GM19452 (cell line): ENCODE results near the gene TMEM97.
A peak's percentile ranks its signal among the peaks of the same experiment; 100 is the strongest.

ENCODE experiments used
- ATAC-seq: cut with Tn5 transposase; IDR thresholded peaks from one replicate; pipeline ENCODE4 v1.9.1; 2021; ENCODE audit not compliant: unreplicated experiment

TMEM97 gene

DNA sequence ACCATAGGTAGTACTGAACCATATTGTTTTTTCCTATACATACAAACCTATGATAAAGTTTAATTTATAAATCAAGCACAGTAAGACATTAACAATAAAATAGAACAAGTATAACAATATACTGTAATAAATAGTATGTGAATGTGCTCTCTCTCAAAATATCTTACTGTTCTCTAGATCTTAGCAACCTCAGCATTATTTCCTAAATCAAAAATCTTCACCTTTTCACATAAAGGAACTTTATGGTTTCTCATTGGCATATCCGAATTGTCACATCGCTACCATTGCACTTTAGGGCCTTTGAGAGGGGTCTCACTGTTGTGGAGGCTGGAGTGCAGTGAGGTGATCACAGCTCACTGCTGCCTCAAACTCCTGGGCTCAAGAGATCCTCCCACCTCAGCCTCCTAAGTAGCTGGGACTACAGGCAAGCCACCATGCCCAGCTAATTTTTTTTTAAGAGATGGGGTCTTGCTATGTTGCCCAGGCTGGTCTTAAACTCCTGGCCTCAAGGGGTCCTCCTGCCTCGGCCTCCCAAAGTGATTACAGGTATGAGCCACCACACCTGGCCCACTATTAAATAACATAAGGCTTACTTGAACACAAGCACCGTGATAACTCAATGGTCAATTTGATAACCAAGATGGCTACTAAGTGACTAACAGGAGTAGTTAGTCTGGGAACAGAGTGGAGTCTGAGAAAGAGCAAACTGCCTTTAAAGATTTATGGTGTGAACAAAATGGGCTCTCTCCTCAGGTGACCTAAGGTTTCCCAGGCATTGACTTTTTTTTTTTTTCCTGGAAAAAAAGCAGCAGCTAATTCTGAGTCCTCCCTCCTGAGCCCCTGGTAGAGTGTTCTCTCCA lies 2.9 kb upstream of the TMEM97 start:
- no peak for ATAC-seq

DNA sequence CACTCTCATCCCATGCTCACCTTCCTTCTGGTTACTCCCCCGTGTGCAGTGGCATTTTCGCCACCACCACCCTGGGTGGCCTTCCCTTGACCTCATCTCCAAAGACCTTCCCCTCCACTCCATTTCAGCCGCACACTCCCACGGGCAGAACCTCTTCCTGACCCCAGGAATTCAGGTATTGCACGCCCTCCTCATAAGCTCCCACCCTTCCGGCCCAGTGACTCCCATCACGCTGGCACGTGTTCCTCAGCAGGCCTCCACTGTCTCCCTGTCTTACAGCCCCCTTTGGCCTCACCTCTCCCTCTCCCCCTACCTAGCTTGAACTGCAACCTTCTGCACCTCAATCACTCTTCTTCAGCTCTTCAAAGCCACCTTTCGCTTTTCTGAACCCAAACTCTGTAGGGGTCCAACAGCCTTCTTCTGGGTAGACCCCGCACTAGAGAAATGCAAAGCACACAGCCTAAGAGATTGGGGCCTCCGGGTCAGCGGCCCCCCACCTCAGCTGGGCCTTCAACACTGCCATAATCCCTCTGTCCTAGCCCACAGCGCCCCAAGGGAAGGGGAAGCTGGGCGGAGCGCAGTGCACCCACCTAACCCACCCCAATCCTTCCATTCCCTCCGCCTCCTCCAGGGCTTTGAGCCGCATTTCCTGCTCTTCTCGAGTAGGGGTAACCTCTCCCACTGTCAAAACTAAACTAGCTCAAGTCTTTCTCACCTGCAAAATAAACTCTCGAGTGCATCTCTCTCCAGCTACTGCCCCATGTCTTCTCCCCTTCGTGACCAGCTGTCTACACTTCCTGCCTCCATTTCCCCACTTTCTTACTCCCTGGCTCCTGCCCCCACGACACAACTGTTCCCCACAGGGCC lies 1.7 kb upstream of the TMEM97 start:
- ATAC-seq, result no peak

DNA sequence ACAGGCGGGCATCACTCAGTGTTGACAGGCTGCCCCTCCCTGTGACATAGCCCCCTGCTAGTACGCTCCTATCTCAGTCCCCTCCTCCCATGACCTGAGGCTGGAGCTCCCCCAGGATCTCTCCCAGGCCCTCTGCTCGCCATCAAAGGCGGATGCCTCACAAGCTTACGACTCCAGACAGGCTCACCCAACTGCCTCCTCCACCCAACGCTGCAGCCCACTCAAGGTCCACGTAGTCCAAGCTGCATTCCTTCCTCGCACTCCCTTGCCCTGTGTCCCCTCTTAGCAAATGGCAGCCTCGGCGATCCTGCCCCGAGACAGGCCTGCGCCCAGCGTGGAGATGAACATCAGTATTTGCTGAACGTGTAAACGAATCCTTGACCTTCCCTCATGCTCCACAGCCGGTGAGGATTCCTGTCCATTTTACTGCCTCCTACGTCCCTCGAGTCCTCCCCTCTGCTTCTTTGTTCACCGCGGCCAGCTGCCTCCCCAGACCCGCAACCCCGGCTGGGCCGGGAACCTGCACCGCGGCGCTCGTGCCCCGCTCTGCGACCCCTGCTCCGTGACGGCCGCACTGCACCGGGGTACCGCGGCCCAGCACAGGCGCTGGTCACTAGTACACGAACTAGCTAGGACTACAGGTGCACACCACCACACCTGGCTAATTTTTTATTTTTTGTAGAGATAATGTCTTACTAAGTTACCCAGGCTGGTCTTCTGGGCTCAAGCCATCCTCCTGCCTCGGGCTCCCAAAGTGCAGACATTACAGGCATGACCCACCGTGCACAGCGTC lies 838 bp upstream of the TMEM97 start:
- ATAC-seq, result peak; percentile 7

DNA sequence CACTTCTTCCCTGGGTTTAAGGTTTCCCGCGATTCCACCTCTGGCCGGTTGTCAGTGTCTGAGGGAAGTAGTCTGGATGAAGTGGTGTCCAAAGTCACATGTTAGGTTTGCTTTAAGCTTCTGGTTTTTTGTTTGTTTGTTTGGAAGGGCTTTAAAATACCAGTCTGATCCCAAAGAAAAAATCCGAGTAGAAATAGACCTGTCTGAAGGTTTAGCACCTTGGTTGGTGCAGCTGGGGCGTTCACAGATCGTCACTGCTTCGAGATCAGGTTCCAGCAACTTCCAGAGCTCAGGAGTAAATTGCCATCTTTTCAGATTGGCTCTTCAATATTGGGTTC lies 567 bp downstream of the TMEM97 start:
- ATAC-seq, result no peak

DNA sequence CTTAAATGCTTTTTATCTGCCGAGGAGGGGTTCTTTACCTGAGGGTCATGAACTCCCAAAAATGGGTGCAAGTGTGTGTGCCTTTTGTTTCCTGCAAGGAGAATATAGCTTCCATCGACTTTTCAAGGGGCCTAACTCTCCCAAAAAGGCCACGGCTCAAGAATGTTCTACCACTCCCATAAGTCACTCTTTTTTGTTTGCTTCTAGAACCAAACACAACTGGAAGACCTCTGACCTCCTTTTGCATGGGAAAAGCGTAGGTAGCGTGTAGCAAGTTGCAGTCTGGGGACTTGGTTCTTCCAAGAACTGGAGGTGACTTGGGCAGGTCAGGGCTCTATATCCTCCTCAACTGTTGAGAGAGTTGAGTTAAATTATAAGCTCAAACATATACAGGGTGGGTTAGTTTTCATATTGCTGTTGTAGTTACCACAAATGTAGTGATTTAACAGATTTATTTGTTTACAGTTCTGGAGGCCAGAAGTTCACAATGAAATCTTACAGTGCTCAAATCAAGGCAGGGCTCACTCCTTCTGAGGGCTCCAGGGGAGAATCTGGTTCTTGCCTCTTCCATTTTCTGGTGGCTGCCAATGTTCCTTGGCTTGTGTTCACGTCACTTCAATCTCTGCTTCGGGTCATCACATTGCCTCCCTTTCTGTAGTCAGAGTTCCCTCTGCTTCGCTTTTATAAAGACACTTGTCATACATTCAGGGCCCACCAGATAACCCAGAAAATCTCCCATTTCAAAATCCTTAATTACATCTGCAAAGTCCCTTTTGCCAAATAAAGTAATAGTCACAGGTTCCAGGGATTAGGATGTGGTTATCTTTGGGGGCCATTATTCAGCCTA lies 1.4 kb downstream of the TMEM97 start:
- no peak for ATAC-seq

DNA sequence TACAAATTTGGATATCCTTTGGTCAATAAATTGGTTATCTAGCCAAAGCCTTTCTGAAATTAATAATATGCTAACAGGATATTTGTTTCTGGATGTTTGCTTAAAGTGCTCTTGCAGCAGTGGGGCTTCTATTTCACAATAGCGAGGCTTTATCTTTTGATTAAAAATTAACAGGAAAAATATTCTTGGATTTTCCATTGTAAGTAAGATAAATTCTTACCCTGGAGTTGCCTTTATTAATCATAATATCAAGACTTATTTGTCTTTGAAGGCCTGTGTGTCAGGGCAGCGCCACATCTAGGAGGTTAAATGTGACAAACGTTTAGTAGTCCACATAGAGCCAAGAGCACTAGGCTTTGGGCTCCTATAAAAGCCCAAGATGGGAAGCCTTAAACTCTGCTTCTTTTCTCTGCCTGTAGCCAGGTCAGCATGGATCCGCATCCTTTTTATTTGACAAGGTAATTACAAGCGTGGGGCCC lies 5.3 kb downstream of the TMEM97 start:
- ATAC-seq, result no peak

DNA sequence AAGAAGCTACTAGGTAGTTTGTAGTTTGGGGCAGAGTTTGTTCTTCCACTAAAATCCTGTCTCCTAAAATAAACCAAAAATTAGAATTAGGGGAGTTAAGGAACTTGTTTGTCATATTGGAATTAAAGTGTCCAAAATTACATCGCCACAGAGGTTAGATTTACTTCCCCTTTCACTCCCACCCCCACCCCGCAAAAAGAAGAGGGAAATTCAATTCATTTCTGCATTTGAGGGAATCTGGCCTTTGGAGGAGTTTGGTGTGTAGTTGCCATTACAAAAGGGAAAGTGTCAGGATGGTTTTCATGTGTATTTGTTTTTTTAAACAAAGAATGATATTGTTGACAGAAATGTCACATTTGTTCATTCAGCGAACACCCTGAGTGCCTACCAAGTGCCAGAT lies 5.8 kb downstream of the TMEM97 start:
- ATAC-seq, result no peak

DNA sequence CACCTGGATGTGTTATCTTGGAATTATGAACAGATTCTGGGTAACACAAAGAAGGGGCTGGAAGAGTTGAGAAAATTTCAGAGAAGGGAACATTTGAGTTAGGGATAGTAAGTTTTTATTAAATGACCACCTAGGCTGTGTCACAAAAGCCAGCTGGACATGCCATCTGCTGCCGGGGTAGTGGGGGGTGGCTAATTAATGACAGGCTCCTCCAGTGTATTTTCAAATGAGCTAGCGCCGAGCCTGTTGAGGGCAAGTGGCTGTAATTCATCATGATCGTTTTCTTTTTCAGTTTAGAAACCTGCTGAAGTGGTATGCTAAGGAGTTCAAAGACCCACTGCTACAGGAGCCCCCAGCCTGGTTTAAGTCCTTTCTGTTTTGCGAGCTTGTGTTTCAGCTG lies 6.2 kb downstream of the TMEM97 start:
- no peak for ATAC-seq

DNA sequence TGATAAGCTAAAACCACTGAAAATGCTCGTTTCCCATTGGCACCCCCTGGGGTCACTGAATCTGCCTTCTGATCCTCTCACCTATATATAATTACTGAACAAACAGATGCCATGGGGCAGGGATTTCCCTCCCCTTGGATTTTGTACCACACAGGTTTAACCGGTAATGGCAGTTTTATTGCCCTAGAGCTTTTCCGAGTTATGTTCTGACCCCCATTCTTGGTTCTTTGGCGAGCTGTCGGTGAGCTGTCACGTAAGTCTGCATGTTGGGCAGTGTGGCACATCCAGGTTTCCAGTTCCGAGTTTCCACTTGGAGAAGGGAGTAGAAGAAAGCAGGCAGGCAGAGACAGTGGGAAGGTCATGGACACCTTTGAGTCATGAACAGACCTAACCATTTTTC lies 7.1 kb downstream of the TMEM97 start:
- no peak for ATAC-seq

DNA sequence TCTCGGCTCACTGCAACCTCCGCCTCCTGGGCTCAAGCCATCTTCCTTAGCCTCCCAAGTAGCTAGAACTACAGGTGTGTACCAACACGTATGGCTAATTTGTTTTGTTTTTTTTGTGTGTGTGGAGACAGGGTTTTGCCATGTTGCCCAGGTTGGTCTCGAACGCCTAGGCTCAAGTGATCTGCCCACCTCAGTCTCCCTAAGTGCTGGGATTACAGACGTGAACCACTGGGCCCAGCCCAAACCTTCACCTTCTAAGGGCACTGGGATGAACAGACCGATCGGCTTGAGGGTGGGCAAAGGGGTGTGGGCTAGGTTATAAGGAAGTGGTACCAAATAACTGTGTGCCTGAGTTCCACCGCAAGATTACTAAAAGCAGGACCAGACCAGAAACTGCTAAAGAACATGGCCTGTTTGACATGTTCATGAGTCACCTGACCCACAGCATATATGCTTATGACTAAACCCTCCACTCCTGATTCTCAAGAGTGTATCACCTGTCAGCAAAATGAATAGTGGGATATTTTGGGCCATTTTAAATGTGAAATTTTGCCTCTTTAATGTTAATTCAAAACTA lies 8.1 kb downstream of the TMEM97 start:
- ATAC-seq, result no peak

DNA sequence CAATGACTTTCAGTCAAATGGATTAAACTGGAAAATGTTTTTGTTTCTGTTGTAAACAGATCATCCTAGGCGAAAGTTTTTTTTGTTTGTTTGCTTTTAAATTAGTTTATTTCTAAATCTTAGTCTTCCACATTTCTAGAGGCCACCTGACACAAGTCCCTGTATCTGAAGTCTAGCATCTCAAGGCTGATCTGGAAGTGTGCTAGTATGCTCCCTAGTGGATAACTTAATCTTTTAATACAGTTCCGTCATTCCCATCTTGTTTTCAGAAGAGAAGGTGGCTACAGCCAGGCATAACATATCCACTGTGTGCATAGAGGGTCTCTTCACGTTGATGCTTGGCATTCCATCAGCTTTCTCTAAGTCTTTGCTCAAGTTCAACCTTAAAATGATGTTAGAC lies 8.7 kb downstream of the TMEM97 start:
- no peak for ATAC-seq

DNA sequence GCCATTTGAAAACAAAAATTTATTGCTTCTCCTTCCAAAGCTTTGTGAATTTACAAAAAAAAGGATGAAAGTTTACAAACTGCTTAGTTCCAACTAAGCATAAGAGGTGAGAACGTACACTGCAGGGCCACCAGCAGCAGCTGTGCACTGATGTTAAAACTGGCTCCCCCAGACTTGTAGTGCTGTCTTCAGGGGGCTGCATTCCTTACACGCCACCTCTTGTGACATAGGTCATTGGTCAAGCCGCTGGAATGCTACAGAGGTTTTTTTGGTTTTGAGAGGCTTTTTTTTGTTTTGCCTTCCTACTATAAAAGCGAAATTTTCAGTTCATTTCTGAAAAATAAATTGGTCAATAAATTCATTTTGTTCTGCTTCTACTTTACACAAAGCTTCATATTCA lies 9.3 kb downstream of the TMEM97 start:
- no peak for ATAC-seq

DNA sequence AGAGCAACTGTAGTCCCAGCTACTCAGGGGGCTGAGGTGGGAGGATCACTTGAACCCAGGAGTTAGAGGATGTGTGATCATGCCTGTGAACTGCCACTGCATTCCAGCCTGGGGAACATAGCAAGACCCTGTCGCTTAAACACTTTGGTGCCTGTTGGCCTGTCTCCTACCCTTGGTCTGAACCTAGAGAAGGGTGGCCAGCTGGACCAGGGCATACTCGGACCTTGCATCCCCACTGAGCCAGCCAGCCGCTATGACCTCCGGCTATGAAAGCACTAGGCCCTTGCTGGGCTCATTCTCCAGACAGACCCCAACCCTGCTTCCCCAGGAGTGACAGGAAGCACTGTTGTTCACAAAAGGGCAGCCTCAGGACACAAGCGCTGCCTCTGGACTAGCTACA lies 11.7 kb downstream of the TMEM97 start:
- ATAC-seq, result no peak

DNA sequence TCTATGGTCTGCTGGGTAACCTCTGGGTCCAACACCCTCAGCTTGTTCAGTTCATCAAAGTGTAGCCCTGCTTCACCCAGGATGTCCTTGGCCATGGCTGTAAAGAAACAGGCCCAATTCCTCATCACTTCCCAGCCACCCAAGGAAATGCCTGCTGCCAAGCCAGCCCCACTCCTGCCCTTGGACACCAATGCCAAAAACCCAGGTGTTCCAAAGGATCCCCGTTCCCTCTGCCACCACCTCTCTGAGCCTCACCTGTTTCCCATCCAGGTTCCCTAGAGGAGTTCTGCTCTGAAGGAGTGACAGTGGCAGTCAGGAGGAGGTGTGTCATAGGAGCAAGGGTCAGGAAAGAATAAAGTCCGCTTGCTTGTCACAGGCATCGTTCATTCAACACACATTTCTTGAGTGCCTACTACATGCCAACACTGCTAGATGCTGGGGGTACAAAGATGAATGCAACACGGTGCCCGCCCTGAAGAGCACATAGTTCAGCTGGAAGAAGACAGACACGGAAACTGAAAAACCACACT lies 13.0 kb downstream of the TMEM97 start:
- ATAC-seq, result no peak

DNA sequence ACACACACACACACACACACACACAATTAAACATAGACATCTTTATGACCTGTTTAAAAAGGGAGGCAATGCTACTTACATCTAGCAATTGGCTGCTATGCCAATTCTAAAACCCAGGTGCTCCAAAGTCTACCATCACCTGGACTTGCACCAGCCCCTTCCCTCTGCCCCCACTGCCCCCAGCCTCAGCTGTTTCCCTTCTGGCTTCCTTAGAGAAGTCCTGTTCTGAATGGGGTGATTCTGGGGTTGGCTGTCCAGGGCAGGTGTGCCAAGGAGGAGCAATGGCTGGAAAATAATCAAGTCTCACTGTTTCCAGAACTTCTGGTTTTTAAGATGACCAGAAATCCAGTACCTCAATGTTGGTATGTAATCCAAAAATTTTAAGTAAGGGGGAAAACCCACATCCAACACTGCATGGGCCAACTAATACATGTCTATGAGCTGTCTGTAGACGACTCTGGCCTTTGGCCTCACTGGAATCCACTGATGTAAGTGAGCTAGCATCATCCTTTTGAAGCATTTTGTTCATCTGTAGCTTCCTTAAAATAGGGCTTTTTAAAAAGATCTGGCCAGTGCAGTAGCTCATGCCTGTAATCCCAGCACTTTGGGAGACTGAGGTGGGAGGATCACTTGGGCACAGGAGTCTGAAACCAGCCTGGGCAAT lies 14.2 kb downstream of the TMEM97 start:
- no peak for ATAC-seq

DNA sequence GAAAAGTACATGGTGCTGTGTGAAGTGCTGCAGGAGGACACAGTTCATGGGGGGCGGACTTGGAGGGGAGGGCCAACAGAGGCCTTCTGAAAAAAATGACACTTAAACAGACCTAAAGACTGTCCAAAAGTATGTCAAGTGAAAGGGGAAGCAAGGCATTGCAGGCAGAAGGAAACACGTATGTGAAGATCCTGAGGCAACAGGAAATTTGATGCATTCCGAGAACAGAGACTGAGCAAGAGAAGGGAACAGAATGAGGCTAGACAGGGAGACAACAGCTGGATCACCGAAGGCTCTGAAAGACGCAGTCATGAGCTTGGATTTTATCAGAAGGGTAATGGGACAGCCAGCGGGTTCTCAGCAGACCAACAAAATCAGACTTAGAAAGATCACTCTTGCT lies 15.2 kb downstream of the TMEM97 start:
- ATAC-seq, result no peak

DNA sequence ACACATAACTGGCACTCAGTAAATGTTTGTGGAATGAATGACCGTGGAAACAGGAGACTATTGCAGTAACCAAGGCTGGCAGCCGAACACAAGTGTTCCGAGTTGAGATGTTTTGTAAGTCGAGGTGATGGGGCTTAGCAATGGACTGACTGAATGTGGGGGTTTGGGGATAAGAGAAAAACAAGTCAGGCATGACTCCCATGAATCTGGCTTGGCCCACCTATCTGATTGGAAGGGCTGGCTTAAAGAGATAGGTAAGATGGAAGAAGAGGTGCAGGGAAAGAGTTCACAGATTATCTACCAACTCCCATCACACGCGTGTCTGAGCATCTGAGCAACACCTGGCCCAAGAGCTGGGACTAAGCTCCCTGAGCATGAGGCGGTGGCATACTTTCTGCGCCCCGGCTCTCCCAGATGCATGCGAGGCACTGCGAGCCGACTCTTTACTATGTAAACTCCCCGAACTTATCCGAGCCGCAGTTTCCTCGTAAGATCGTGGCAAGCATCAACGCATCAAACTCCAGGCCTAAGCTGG lies 15.7 kb downstream of the TMEM97 start:
- ATAC-seq, result no peak

DNA sequence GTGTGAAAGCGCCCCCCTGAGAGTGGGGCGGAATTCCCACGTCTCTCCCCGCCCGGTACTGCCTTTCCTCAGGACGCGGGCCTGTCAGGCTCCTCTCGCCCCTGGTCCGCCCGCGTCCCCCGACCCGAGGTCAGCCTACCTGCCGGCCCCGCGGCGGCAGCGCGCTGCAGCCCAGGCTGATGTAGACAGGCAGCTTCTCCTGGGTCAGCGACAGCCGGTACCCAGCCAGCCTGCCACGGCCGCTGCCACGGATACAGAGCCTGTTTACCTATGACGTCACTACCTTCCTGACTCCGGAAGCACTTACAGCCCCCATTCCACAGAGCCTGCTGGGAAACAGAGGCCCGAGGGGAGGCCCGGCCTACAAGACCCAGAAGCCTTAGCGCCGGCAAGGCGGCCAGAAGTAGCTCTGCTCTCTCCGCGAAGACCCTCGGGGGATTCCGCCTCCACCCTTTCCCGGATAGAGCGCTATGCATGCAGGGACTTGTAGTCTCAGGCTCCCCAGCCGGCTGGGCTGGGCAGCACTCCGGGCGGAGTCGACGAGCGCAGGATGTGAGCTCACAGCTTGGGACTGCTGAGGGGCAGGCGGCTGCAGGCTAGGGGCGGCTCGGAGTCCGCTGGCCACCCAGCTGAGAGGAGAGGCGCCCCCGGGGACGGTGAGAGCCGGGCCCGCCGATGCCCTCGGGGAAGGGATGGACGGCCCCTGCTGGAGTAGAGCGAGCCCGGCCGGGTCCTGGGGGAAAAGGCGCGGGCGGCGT lies 16.4 kb downstream of the TMEM97 start, which contains the start of the genes IFT20 and TNFAIP1:
IFT20 (minus strand) TSS at position 272 of the 758 bp plus-strand sequence. CDS start 3,487 bp downstream, outside the sequence.
TNFAIP1 (plus strand) TSS at position 561 of the 758 bp plus-strand sequence. CDS start 3,761 bp downstream, outside the sequence.
- ATAC-seq, result peak; percentile 95
